KBM-7 (cell line): Measurements from ENCODE around the gene MRPL54.
"Not testable (repeated sequence)": the region's sequence is repeated elsewhere in the genome, so short reads cannot be mapped to it uniquely, and the experiment has no call there.

Source experiments
- DNase-seq: peaks from one replicate; pipeline ENCODE4 v3.0.0-alpha.2; 2015
- in situ Hi-C: fragments of 300-500 bp; cut with MboI; formaldehyde crosslinking; loops from 2 replicates; pipeline ENCODE4 v1.14.3; 2020; ENCODE audit warnings: low sequenced_read_pairs, low pct_unique_long_range_greater_than_20kb, mixed read lengths

MRPL54 gene

GRCh38 chr19:3803986-3804385 lies 41.5 kb downstream of the MRPL54 start:
- in situ Hi-C loops: no loop called here

GRCh38 chr19:3804429-3804828 lies 41.9 kb downstream of the MRPL54 start:
- no peak for DNase-seq

More at GRCh38 chr19:3803986-3804385, 41.5 kb downstream of the MRPL54 start:
- DNase-seq: no peak

GRCh38 chr19:3805859-3806258 lies 43.4 kb downstream of the MRPL54 start:
- in situ Hi-C loops: no loop called here

More at GRCh38 chr19:3804429-3804828, 41.9 kb downstream of the MRPL54 start:
- in situ Hi-C loops: no loop called here

GRCh38 chr19:3807131-3807480 lies 44.6 kb downstream of the MRPL54 start:
- in situ Hi-C loops: no loop called here
- DNase-seq: no peak

More at GRCh38 chr19:3805859-3806258, 43.4 kb downstream of the MRPL54 start:
- DNase-seq: no peak

GRCh38 chr19:3807574-3808354 lies 45.3 kb downstream of the MRPL54 start:
- no peak for DNase-seq
- in situ Hi-C loops: no loop called here

GRCh38 chr19:3808420-3809143 lies 46.1 kb downstream of the MRPL54 start:
- no peak for DNase-seq
- in situ Hi-C loops: no loop called here

GRCh38 chr19:3809881-3810707 lies 47.6 kb downstream of the MRPL54 start:
- DNase-seq: no peak
- in situ Hi-C loops: no loop called here

- in situ Hi-C loops: no loop called here
- no peak for DNase-seq
Observed at GRCh38 chr19:3810708-3811355, 48.4 kb downstream of the MRPL54 start.

GRCh38 chr19:3813473-3814392 lies 51.3 kb downstream of the MRPL54 start:
- DNase-seq: no peak
- in situ Hi-C loops: no loop called here

- no peak for DNase-seq
- in situ Hi-C loops: no loop called here
Observed at GRCh38 chr19:3814648-3815047, 52.2 kb downstream of the MRPL54 start.

- in situ Hi-C loops, DNase-seq: not testable (repeated sequence)
Observed at GRCh38 chr19:3816148-3816547, 53.7 kb downstream of the MRPL54 start.

GRCh38 chr19:3816566-3817218 lies 54.2 kb downstream of the MRPL54 start:
- in situ Hi-C loops: no loop called here
- DNase-seq: no peak
